HG02938 (cell line): ENCODE data around the gene THTPA.
"Not testable (repeated sequence)": the region's sequence is repeated elsewhere in the genome, so short reads cannot be mapped to it uniquely, and the experiment has no call there.

Experiments
- ATAC-seq: cut with Tn5 transposase; IDR thresholded peaks from one replicate; pipeline ENCODE4 v1.9.1; 2021; ENCODE audit warnings: mild to moderate bottlenecking, moderate library complexity; ENCODE audit not compliant: unreplicated experiment

Gene THTPA

GRCh38 chr14:23532658-23533057 is 23.4 kb upstream of the THTPA start:
- no peak for ATAC-seq

- no peak for ATAC-seq
These were observed 22.2 kb upstream of the THTPA start for GRCh38 chr14:23533652-23534435.

- ATAC-seq, result no peak
These were observed 20.1 kb upstream of the THTPA start for GRCh38 chr14:23535943-23536342.

GRCh38 chr14:23536494-23536893 is 19.6 kb upstream of the THTPA start:
- ATAC-seq, result no peak

GRCh38 chr14:23536906-23537305 is 19.2 kb upstream of the THTPA start:
- ATAC-seq, result not testable (repeated sequence)

GRCh38 chr14:23537351-23538049 is 18.6 kb upstream of the THTPA start:
- ATAC-seq, result no peak

- no peak for ATAC-seq
These were observed 17.9 kb upstream of the THTPA start for GRCh38 chr14:23538050-23538718.

GRCh38 chr14:23538785-23539184 is 17.3 kb upstream of the THTPA start:
- no peak for ATAC-seq

GRCh38 chr14:23539248-23540140 is 16.6 kb upstream of the THTPA start:
- ATAC-seq, result no peak

- no peak for ATAC-seq
These were observed 16.0 kb upstream of the THTPA start for GRCh38 chr14:23540141-23540469.

GRCh38 chr14:23542261-23542660 is 13.8 kb upstream of the THTPA start:
- ATAC-seq, result no peak

- ATAC-seq, result no peak
These were observed 12.7 kb upstream of the THTPA start for GRCh38 chr14:23543403-23543802.

GRCh38 chr14:23544511-23545447 is 11.3 kb upstream of the THTPA start:
- ATAC-seq, result no peak

- ATAC-seq, result no peak
These were observed 10.2 kb upstream of the THTPA start for GRCh38 chr14:23545740-23546365.

GRCh38 chr14:23546450-23547035 is 9.5 kb upstream of the THTPA start:
- ATAC-seq, result no peak

- no peak for ATAC-seq
These were observed 8.1 kb upstream of the THTPA start for GRCh38 chr14:23547924-23548323.

GRCh38 chr14:23548351-23549318 is 7.4 kb upstream of the THTPA start:
- ATAC-seq, result no peak
